ENCODE measurements around the gene CLP1.

CLP1 gene

DNA sequence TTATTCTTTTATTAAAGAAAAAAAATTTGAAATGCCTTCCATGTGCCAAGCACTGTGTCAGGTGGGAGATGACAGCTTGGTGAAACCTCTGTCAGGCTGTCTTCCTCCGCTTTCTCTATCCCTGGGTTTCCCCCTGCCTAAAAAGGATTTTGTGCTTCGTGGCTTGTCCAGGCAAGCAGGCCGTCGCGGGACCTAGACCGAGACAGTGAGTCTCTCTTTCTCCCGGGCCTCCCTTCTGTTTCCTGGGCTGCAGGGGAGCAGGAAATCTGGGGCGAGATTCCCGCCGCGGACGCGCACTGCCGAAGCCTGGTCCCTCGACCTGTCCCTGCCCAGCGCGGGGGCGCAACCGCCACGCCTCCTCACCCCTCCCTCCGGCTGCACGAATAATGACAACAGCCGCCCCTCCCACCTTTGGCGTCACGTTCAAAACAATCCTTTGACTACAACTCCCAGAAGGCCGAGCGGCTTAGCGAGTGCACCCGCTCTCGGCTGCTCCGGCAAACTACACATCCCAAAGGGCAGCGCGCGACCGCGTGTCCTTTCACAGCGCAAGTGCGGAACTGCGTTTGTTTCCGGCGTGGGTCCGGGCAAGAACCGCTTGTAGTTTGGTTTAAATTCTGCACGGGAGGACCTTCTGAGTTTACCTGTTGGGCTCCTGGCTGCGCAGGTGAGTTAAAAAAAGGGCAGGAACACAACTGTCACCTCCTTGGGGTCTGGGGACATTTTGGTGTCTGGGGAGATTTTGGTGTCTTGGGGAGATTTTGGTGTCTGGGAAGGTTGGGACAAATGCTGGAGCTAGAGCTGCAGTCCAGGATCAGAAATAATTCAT is at the start of gene CLP1:
TSS of gene CLP1 (plus strand) at position 569 of the 829 bp plus-strand sequence. CDS start 1,715 bp downstream, outside the sequence.
- peak; percentile 99 for ATAC-seq

- ATAC-seq: no peak
These were observed 47.4 kb upstream of the CLP1 start for GRCh38 chr11:57610170-57610569.

GRCh38 chr11:57614234-57614772 is 43.3 kb upstream of the CLP1 start:
- no peak for ATAC-seq

DNA sequence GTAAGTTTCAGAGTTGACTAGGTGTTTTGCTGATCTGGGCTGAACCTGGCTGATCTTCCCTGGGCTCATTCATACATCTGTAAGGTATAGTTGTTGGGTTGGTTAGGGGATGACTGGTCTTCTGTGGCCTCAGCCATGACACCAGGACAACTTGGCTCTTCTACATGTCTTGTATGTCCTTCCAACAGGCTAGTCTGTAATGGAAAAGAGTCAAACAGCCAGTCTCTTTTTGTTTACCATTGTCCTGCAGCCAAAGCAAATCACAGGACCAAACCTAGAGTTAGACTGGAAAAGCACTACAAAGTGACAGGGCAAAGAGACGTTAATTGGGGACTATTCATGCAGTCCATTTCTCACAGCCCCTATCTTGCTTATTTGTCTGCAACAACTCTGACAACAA is 42.3 kb upstream of the CLP1 start:
- ATAC-seq: no peak

GRCh38 chr11:57616595-57616994 is 41.0 kb upstream of the CLP1 start:
- no peak for ATAC-seq

- ATAC-seq: no peak
These were observed 39.1 kb upstream of the CLP1 start for GRCh38 chr11:57618438-57618837.

- ATAC-seq: no peak
These were observed 38.2 kb upstream of the CLP1 start for GRCh38 chr11:57619331-57619730.

DNA sequence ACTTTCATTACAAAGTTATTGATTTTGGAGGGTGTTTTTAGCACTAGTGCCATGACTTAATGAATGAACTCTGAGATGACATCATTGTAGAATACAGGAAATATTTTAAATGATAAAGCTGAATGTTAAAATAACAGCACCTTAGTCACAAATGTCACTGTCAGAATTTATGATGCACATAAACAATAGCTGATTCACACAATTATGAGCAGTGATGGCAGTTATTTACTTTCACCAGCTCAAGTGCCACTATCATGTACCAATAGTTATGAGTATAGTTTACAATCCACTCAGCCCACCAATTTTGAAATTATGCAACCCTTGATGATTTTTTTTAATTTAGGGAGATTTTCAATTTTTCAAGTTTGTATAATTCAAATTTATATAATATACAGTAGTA is 37.1 kb upstream of the CLP1 start:
- no peak for ATAC-seq

DNA sequence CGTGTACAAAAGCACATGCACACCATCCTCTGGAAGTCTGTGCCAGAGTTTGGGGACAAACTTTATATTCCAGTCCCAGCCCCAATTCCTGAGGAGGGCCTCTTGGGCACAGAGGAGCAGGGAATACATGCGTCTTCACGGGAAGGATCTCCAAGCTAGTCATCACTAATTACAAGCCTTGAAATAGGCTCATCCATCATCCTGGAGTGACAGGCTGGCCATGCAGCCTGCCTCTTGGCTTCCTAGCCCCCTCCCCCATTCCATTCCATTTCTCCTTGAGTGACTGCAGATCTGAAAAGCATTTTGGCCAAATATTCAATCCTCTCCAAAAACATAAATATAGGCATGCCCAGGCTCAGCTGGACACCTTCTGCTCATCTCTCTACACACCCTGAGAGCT is 35.3 kb upstream of the CLP1 start:
- ATAC-seq: no peak

DNA sequence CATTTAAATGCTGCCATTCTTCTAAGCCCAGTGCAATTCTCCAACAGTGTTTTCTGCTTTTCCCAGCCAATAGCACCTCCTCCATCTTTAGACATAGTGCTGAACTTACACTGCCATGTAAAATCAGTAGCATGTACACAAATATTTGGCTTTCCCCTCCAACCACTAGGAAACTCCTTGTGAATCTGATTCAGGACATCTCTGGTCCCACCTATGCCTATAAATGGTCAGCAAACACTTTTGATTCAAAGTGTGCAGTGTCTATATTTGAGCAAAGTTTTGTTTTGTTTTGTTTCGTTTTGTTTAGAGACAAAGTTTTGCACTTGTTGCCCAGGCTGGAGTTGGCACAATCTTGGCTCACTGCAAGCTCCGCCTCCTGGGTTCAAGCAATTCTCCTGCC is 32.7 kb upstream of the CLP1 start:
- ATAC-seq: no peak

- no peak for ATAC-seq
These were observed 30.7 kb upstream of the CLP1 start for GRCh38 chr11:57626895-57627294.

- no peak for ATAC-seq
These were observed 27.4 kb upstream of the CLP1 start for GRCh38 chr11:57630171-57630570.

GRCh38 chr11:57632116-57632515 is 25.4 kb upstream of the CLP1 start:
- ATAC-seq: no peak

DNA sequence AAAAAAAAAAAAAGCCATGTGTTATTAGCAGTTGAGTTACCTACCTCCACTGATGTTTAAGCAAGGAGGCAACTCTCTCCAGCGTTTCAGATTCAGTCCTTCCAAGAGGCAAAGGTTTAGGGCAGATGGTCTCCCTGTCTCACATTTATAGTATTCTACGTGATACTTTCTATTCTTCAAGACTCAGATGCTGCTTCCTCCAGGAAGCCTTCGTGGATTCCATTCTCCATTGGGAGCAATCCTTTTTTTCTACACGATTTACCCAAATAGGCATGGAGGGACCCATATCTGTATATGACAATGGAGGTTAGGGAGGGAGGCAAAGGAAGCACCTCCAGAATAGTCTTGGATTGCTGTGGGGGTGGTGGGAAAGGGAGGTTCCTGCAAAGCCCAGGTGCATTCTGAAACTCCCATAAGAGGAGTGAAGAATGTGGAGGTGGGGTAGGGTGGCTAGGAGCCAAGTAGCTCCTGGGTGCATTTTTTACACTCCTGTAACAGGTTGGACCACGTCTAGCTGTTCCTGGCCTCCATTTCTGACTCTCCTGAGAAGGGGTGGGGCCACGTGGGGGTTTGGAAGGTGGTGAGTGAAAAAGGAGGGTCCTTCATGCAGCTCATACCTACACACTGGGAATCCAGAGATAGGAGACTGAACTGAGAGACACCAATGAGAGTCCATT is 24.0 kb upstream of the CLP1 start:
- ATAC-seq: no peak

GRCh38 chr11:57634311-57634710 is 23.3 kb upstream of the CLP1 start:
- no peak for ATAC-seq

GRCh38 chr11:57635246-57635645 is 22.3 kb upstream of the CLP1 start:
- no peak for ATAC-seq

DNA sequence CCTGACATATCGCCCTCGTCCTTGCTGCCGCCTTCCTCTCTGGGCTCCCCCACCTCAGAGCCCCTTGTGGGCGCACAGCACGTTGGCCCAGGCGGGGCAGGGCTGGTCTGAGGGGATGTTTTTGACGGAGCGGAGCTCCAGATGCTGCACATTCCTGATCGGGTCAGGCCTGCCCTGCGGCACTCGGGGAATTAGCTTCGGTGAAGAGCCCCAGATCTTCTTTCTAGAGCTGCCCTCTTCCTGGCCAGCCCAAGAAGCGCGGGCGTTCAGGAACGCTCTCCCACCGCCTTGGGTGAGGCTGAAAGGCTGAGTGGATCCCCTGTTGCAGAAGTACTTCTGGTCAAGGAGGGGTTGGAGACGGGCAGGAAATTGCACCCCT is 19.9 kb upstream of the CLP1 start:
- no peak for ATAC-seq

DNA sequence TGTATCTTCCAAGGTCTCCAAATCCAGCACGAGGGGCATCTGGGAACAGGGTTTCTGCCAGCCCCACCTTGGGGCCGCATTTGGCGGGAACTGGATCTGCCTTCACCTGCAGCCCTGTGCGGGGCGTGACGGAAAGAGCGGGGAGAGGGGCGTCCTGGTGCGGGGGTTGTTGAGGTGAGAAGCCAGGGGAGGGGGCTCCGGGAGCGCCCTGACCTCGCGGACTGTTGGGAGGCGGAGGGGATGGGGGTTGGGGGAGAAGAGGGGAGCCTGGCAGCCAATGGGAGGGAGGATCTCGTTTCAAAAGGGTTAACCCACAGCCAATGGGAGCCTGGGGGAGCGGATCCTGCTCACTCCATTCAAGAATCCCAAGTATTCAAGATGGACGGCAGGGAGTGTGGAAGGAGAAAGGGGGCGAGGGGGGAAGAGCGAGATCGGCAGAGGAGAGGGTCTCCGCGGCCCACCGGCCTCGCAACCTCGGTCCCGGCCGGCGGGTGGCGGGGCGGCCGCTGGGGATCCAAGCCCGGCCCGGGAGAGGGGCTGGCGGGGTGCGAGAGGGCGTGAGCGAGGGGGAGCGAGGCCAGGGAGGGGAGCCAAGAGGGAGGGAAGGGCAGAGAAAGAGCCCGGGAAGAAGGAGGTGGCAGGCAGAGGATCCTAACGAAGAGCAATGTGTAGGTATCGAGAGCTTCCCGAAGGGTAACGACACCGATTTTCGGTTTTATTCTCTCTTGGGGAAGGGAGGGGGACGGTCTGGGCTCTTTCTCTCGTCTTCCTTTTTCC is 19.4 kb upstream of the CLP1 start:
- peak; percentile 28 to 36 for ATAC-seq

GRCh38 chr11:57638811-57639320 is 18.7 kb upstream of the CLP1 start:
- peak in 1 of 2 donors; percentile 18 for ATAC-seq

- no peak for ATAC-seq
These were observed 18.1 kb upstream of the CLP1 start for GRCh38 chr11:57639321-57640067.

DNA sequence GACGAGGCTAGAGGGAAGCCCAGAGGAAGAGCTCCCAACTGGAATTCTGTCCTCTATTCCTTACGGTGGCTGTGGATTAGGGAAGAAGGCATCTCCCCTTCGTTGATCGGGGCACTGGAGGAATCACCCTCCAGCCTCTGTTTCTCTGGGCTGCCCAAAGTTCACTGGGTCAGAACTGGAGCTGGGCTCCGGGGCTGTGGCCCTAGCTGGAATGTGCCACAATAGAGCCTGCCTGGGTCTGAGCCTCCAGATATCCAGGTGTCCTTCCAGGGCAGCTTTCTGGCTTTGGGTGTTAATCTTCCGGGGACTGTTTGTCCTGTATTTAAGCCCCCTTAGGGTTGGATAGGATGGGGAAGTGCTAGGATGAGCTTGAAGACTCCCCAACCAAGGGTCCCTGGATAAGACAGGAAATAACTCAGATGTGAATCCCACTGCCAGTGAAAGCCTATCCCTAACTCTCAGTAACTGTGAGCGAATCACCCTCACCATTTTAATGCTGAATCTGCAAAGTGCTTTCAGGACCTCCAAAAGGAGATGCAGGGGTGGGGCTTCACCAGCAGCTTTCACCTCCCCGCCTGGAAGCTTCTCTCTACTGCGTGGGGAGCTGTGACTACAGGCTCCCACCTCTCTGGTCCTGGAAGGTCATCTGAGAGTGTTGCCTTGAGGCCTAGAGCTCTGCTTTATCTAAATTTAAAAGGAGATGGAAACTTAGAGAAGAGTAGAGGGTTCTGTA is 17.3 kb upstream of the CLP1 start:
- ATAC-seq: no peak

All from activated CD4-positive, CD25-positive, alpha-beta regulatory T cell treated with anti-CD3 and anti-CD28 coated beads, Interleukin-2, amount 50 U/mL, for 24 hours (primary cell).